ENCODE results near the gene SPCS2. TPM values are rescaled to one million over a fixed set of nuclear protein-coding genes. Genes with fewer than 3 reads are reported as not detected.
"Not testable (repeated sequence)": the region's sequence is repeated elsewhere in the genome, so short reads cannot be mapped to it uniquely, and the experiment has no call there.

SPCS2 gene
- total RNA-seq, 1 donor from 2014 or later = 74.2 TPM

DNA sequence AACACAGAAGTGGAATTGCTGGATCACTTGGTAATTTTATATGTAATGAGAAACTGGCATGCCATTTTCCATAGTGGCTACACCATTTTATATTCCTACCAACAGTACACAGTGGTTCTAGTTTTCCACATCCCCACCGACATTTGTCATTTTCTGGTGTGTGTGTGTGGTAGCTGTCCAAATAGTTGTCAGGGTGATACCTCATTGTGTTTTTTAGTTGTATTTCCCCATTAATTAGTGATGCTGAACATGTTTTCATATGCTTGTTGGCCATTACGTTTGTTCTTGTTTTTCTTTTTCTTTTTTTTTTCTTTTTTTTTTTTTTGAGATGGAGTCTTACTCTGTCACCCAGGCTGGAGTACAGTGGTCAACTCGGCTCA lies 51.9 kb downstream of the SPCS2 start:
- DNase-seq (ENCODE audit: low read depth) = no peak

DNA sequence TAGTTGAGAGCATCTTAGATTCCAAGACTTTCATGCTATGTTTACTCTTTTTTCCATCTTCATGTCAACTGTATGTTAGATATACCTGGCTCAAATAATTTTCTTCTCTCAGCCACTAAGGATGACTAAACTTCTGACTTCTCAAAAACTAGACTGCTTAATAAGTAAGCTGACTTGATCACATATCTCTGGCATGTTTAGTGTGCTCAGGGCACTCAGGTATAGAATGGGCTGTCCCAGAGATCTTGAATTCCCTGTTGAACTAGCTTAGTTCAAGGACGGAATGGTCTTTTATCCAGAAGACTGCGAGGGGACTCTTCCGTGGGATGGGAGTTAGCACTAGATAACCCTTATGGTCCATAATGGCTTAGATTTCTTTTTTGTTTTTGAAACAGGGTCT lies 52.6 kb downstream of the SPCS2 start:
- no peak for DNase-seq (ENCODE audit: low read depth)

- no peak for DNase-seq (ENCODE audit: low read depth)
These were observed 53.5 kb downstream of the SPCS2 start for GRCh38 chr11:75002516-75002915.

GRCh38 chr11:75004215-75004614 lies 55.1 kb downstream of the SPCS2 start:
- DNase-seq (ENCODE audit: low read depth) = no peak

GRCh38 chr11:75011357-75011756 lies 62.3 kb downstream of the SPCS2 start:
- no peak for DNase-seq (ENCODE audit: low read depth)

DNA sequence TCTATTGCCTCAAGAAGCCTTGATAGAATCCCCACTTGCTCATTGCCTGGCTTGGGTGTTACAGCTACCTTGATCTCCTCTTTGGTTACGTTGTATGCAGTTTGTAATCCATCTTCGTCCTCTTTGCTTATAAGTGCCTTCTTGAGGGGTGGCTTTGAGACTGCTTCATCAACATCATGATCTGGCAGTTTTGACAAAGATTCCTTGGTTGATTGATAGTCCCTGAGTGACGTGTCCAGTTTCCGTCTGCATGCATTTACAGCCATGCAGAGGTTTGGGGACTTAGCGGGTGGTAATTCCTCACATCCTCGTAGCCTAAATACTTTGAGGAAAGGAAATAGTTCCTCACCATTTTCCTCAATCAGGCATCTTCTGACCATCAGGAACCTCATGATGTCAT lies 62.8 kb downstream of the SPCS2 start:
- no peak for DNase-seq (ENCODE audit: low read depth)

GRCh38 chr11:75013051-75013450 lies 64.0 kb downstream of the SPCS2 start:
- peak; percentile 30 for DNase-seq (ENCODE audit: low read depth)

DNA sequence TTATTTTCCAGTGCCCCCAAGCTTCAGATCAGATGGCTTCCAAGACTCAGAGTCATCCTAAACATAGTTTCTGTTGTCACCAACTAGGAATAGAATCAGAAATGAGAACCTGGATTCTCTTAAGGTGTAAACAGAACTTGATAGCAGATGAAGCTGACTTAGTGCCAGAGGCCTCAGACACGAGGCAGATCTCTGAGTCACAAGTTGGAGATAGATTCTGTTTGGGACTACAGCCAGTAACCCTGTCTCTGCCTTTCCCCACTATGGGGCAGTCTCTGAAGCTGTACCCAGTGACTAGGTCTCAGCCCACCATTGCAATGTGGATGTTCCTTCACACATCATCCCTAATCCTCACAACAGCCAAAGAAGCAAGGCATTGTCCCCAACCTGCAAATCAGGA lies 65.1 kb downstream of the SPCS2 start:
- peak; percentile 95 for DNase-seq (ENCODE audit: low read depth)

DNA sequence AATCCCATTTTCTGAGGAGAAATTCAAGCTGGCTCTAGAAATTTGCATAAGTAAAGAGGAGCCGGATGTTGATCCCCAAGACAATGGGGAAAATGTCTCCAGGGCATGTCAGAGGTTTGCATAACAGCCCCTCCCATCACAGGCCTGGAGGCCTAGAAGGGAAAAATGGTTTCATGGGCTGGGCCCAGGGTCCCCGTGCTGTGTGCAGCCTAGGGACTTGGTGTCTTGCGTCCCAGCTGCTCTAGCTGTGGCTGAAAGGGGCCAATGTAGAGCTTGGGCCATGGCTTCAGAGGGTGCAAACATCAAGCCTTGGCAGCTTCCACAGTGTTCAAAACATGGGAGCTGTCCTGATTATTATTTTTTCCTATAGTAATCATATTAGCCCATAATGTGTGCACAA lies 70.1 kb downstream of the SPCS2 start:
- not testable (repeated sequence) for DNase-seq (ENCODE audit: low read depth)

- not testable (repeated sequence) for DNase-seq (ENCODE audit: low read depth)
These were observed 71.3 kb downstream of the SPCS2 start for GRCh38 chr11:75020328-75020727.

DNA sequence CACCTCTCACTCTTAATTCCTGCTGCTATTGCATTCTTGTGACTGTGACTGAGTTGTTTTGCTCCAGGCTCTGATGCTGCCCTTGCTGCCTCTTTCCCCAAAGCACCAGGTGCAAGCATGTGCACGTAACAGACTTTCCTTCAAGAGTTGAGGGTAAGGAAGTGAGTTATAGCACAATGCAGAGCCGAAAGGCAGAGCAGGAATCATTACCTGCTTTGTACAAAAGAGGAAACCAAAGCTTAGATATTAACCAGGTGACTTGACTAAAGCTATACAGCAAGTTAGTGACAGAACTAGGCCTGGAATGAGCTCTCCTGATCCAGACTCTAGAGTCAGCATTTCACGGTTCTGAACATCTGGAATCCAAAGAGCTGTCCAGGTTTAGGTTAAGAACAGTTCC lies 73.2 kb downstream of the SPCS2 start:
- no peak for DNase-seq (ENCODE audit: low read depth)

DNA sequence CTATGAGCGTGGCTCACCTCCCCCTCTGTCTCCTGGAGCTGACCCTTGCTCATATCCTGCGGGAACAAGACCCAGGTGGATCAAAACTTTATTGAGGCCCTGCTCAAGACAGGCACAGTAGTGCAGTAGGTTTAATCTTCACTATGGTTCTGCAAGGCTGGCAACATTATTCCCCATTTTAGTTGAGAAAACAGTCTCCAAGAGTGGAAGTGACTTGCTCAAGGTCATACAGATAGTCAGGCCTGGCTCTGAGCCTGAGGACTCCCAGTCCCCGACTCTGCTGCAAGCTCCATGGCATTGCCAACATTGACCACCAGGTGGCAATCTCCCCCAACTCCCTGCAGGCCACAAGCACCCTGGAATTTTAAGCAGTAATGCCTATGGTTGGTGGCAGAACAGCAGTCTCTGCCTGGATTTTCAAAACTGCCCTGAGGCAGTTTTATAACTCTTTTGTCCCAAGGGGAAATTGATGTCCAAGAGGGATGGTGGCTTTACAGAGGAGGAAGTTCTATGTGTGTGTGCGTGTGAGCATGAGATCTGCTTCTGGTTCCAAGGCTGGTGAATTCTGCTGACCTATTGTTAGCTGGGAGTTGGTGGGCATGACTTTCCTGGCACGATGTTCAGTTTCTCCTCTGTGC lies 73.8 kb downstream of the SPCS2 start:
- peak; percentile 87 for DNase-seq (ENCODE audit: low read depth)

DNA sequence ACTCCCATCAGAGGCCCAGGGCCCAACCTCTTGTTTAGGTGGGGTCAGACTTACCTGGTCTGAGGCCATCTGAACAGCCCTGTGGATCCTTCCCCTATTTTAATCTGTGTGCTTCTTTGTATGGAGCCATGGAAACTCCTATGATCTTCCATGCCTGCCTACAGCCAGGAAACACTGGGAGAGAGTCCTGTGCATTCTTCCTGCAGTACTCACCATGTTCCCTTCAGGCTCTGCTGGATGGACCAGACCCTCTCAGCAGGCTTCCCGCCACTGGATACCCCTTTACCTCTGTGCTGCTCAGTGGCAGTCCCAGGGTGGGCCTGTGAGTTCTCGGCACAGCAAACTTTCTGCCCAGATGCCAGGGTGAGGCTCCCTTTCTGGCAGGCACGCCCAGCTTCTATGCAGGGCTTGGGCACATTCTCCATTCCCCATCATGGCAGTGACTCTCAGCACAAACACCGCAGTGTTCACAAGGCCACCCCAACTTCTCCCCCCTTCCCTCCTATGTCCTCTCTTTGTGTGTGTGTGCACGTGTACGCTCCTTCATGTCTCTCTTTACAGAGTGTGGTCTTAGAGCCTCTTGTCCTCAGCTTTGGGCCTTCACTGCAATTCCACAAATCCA lies 74.5 kb downstream of the SPCS2 start:
- DNase-seq (ENCODE audit: low read depth) = no peak

GRCh38 chr11:75024068-75024449 lies 75.0 kb downstream of the SPCS2 start:
- no peak for DNase-seq (ENCODE audit: low read depth)

GRCh38 chr11:75024764-75025211 lies 75.7 kb downstream of the SPCS2 start:
- DNase-seq (ENCODE audit: low read depth) = no peak

DNA sequence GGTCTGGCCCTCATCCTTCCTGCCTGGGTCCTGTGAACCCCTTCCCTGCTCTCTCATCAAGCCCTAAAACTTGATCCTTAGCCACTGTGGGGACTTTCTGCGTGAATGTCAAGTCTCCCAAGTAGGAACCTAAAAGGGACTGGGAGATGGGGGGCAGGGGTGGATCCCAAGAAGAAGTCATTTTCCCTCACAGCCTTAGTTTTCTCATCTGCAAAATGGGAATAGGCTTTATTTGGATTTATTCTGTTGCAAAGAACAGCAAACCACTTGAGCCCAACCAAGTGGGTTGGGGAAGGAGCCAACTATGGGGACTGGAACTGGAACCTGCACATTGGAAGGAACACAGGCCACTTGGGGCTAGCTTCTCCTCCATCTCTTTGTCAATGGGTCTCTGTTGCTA lies 76.5 kb downstream of the SPCS2 start:
- no peak for DNase-seq (ENCODE audit: low read depth)

- DNase-seq (ENCODE audit: low read depth) = peak; percentile 76
These were observed 79.3 kb downstream of the SPCS2 start for GRCh38 chr11:75028321-75028720.

Other genes starting within 250 kb of the SPCS2 start
- not detected in 2 replicates for gene CHRDL2, start 217.8 kb upstream of the SPCS2 start, total RNA-seq
- gene RNF169, start 200.4 kb upstream of the SPCS2 start, total RNA-seq = 12.3 and 14.2 TPM in 2 replicates
- gene XRRA1, start 175 bp upstream of the SPCS2 start, total RNA-seq = 13.0 and 20.7 TPM in 2 replicates
- 4.3 and 6.2 TPM in 2 replicates for gene NEU3, start 39.7 kb downstream of the SPCS2 start, total RNA-seq
- gene OR2AT4, start 147.6 kb downstream of the SPCS2 start, total RNA-seq = not detected in 2 replicates
- gene SLCO2B1, start 201.8 kb downstream of the SPCS2 start, total RNA-seq = 0.05 TPM in 1 of 2 replicates, not detected in the other